GM18505 (cell line): ENCODE data around the gene PLD1.
A peak's percentile ranks its signal among the peaks of the same experiment; 100 is the strongest.

ENCODE experiments used
- ATAC-seq: cut with Tn5 transposase; IDR thresholded peaks from one replicate; pipeline ENCODE4 v1.9.1; 2021; ENCODE audit not compliant: unreplicated experiment
- POLR2A ChIP-seq: IDR thresholded peaks from 4 replicates; pipeline ENCODE4 v1.6.1; 2011; ENCODE audit warnings: borderline replicate concordance; ENCODE audit not compliant: insufficient read depth, insufficient read length; ENCODE audit errors: extremely low read depth

PLD1 gene

DNA sequence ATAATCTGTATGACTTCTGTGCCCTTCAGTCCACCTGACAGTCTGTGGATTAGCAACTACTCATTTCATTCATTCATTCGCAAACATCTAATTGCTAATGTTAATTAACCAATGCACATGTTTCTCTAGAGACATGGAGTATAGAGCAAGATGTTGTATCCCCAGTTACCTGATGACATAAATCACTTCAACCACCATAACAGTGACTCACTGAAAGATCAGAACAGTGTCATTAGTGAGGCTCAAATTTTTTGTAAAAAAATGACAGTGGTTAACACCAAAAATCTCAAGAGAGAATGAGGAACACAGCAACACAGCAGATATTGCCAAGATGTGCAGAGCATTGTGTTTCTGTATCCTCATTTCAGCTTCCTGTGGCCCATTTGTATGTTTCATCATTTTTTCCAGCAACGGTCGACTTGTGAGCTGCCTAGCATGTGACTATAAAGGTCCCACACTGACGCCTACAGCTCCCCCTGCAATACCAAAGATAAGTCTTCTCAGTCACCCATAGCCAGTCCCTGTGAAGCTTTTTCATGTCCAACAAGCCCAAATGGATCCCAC is 3.7 kb upstream of the PLD1 start:
- no peak for TF ChIP-seq POLR2A
- no peak for ATAC-seq

DNA sequence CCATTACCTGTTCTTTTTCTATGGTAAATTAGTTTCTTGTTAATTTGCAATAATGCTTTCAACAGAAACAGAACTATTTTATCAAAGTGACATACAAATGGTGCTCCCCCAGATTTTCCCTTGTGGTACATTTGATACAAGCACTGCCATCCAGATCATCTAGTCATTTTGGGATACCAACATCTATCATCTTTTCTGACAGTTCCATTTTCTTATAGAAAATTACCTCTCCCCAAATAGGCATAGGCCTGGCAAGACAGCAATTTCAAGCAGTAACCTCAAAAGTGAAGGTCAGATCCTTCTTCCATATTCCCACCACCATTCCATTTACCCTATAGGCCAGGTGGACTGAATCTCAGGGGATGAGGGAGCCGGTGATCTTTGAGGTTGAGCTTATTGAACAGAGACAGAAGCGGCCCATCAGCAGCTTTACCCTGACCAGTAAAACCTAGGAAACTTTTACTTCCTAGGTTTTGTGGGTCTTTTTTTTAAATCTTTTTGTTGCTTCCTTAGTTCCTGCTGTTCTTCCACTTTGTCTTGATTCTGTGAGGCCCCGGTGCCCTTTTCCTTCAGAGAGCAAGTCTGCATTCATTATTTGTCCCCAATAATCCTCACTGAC is 3.1 kb upstream of the PLD1 start:
- no peak for ATAC-seq
- no peak for TF ChIP-seq POLR2A

- no peak for ATAC-seq
- no peak for TF ChIP-seq POLR2A
These were observed 2.5 kb upstream of the PLD1 start for GRCh38 chr3:171812811-171813210.

- no peak for TF ChIP-seq POLR2A
- ATAC-seq: no peak
These were observed 1.6 kb upstream of the PLD1 start for GRCh38 chr3:171811913-171812335.

DNA sequence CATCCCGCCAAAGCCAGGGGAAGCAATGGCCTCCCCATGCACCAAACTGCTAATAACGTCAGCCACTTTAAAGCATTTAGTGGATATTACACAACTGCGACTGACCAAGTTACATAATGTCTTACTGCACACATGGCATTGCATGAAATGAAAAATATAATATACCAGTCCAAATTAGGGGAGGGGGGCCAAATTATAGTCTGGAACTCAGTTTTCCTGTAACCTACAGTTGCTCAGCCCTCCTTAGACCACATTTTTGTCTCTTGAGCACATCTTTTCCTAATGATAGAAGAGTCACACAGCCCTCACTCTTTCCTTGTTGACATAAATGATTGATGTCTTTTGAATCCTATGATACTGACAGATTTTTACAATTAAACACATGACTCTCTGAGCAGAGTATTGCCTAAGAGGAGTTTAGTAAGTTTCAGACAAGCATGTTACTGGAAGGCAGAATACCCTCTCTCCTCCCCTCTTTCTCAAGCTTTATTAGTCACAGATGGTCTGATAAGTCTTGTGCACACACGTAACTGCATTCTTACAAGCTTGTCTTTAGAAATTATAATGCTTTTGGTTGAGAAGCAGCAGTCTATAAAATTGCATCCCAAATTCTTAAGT is 1.1 kb upstream of the PLD1 start:
- TF ChIP-seq POLR2A: no peak
- no peak for ATAC-seq

DNA sequence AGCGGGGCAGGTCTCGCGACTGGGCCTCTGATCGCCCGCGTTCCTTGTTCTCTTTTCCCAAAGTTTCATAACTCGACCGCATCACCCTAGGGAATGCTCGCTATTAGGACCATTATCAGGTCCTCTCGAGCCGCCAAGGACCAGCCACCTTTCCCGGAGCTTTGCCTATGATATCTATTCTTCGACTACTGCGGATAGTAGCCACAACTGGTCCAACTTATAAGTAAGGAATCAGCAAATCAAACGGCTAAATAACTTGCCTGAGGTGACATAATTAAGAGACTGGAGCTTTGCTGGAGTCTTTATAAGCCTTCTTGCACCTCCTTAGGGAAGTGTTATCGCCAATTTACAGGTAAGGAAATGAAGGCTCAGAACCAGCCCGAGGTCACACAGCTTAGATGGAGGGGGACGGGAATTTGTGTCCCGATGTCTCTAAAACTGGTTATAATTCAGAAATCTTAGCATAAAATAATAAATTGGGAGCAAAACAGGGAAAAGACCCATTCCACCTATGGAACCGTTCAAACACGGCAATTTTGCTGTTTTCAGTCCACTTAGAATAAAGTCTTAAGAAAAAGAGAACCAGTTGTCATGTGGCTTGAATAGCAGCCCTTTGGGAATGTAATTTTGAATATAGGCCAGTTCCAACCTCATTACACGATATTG is 479 bp upstream of the PLD1 start:
- TF ChIP-seq POLR2A: no peak
- no peak for ATAC-seq

DNA sequence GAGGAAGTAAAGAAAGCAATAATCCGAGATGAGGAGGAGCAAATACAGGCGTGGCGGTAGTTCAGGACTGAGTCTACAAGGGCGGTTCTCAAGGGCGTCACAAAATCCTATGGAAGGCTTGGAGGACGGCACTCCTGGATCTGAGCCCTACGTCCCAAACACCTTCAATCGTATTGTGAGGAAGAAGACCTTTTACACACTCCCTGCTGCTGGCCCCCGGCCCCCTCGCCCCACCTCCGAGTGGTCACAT is 747 bp downstream of the PLD1 start:
- TF ChIP-seq POLR2A: no peak
- peak; percentile 29 for ATAC-seq

- TF ChIP-seq POLR2A: no peak
These were observed 2.5 kb downstream of the PLD1 start for GRCh38 chr3:171807806-171808205.

DNA sequence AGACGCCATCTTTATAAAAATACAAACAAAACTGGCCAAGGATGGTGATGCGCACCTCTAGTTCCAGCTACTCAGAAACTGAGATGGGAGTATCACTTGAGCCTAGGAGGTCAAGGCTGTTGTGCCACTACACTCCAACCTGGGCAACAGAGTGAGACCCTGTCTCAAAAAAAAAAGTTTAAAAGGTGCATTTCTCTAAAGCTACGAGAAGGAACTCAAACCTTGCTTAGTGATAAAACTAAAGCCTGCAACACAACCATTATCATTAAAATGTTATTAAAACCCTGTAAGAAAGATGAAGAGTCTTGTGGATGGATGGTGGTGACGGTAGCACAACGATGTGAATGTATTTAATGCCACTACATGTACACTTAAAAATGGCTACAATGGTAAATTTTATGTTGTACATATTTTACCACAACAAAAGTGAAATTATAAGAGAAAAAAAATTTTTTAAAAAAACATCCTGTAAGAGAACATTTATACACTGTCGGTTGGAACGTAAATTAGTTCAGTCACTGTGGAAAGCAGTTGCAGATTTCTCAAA is 3.1 kb downstream of the PLD1 start:
- no peak for TF ChIP-seq POLR2A
- ATAC-seq: no peak

More at GRCh38 chr3:171807806-171808205, 2.5 kb downstream of the PLD1 start:
- no peak for ATAC-seq

- ATAC-seq: no peak
- no peak for TF ChIP-seq POLR2A
These were observed 3.8 kb downstream of the PLD1 start for GRCh38 chr3:171806200-171807128.

- no peak for TF ChIP-seq POLR2A
- ATAC-seq: no peak
These were observed 4.6 kb downstream of the PLD1 start for GRCh38 chr3:171805687-171806086.

- ATAC-seq: no peak
- TF ChIP-seq POLR2A: no peak
These were observed 5.5 kb downstream of the PLD1 start for GRCh38 chr3:171804618-171805389.
